ENCODE results near the gene GAREM2. TPM values are rescaled to one million over a fixed set of nuclear protein-coding genes. Genes with fewer than 3 reads are reported as not detected.

Gene GAREM2
- total RNA-seq, 1 experiment from 2014 or later = 2.8 TPM

GRCh38 chr2:26144953-26145680 lies 27.8 kb upstream of the GAREM2 start:
- POLR2A ChIA-PET (ENCODE audit: low non-redundant PET) = no interaction called here

GRCh38 chr2:26148501-26148900 lies 24.4 kb upstream of the GAREM2 start:
- intact Hi-C loops (cut with micrococcal nuclease; ENCODE audit: unreplicated experiment) = loop anchor here (10.0 kb wide), 1 partner anchor 544 kb away; no protein-coding TSS in a partner anchor
- peaks cover 7% of the 10 kb centered on the region for H3K4me1 ChIP-seq (ENCODE audit: insufficient read depth, low read length, poor library complexity, severe bottlenecking)
- no peaks in the 10 kb centered on the region for H3K9me3 ChIP-seq (ENCODE audit: low read depth, low read length, poor library complexity, severe bottlenecking)
- POLR2A ChIA-PET (ENCODE audit: low non-redundant PET) = no interaction called here
- H3K27ac ChIP-seq (ENCODE audit: low read depth, low read length, poor library complexity, severe bottlenecking) = no peak overlapping the region
- BruUV-seq (replicated peaks) = no TSS peak
- CTCF ChIA-PET = interaction anchor here (0.6 kb wide), 1 partner anchor 98 kb away, joined by 6 read pairs; no protein-coding TSS in a partner anchor
- H3K27me3 ChIP-seq (replicated peaks; ENCODE audit: insufficient read depth, low read depth, low read length, poor library complexity) = no peaks in the 10 kb centered on the region
- H3K4me3 ChIP-seq (ENCODE audit: low read depth, low read length, poor library complexity, severe bottlenecking) = no peak overlapping the region
- no peak for TF ChIP-seq CTCF (conservative IDR thresholded peaks at IDR 0.05; ENCODE audit: low read depth, low read length)
- TF ChIP-seq EZH2 (IDR thresholded peaks at IDR 0.05; ENCODE audit: borderline replicate concordance, low read depth, low read length, poor library complexity, severe bottlenecking) = no peak
- H3K36me3 ChIP-seq (ENCODE audit: insufficient read depth, low read length, poor library complexity, severe bottlenecking) = no peaks in the 10 kb centered on the region
- peak; percentile 25 for DNase-seq (ENCODE audit: low spot score)

More at GRCh38 chr2:26144953-26145680, 27.8 kb upstream of the GAREM2 start:
- H3K4me1 ChIP-seq (ENCODE audit: insufficient read depth, low read length, poor library complexity, severe bottlenecking) = peaks cover 7% of the 10 kb centered on the region
- no peaks in the 10 kb centered on the region for H3K36me3 ChIP-seq (ENCODE audit: insufficient read depth, low read length, poor library complexity, severe bottlenecking)
- no peaks in the 10 kb centered on the region for H3K27me3 ChIP-seq (replicated peaks; ENCODE audit: insufficient read depth, low read depth, low read length, poor library complexity)
- CTCF ChIA-PET = interaction anchor here (0.6 to 1.6 kb wide), 4 partner anchors 13 to 200 kb away, joined by 3 to 12 read pairs (median 4); no protein-coding TSS in a partner anchor
- H3K27ac ChIP-seq (ENCODE audit: low read depth, low read length, poor library complexity, severe bottlenecking) = no peak overlapping the region
- TF ChIP-seq CTCF (conservative IDR thresholded peaks at IDR 0.05; ENCODE audit: low read depth, low read length) (peak; percentile 90), EZH2 (IDR thresholded peaks at IDR 0.05; ENCODE audit: borderline replicate concordance, low read depth, low read length, poor library complexity, severe bottlenecking) (no peak)
- no peaks in the 10 kb centered on the region for H3K9me3 ChIP-seq (ENCODE audit: low read depth, low read length, poor library complexity, severe bottlenecking)
- no peak overlapping the region for H3K4me3 ChIP-seq (ENCODE audit: low read depth, low read length, poor library complexity, severe bottlenecking)
- no TSS peak for BruUV-seq (replicated peaks)
- intact Hi-C loops (cut with micrococcal nuclease; ENCODE audit: unreplicated experiment) = loop anchor here (1.0 to 10.0 kb wide), 4 partner anchors 58 to 540 kb away; no protein-coding TSS in a partner anchor
- DNase-seq (ENCODE audit: low spot score) = peak; percentile 82

GRCh38 chr2:26150243-26150642 lies 22.6 kb upstream of the GAREM2 start:
- POLR2A ChIA-PET (ENCODE audit: low non-redundant PET) = no interaction called here
- no peaks in the 10 kb centered on the region for H3K4me1 ChIP-seq (ENCODE audit: insufficient read depth, low read length, poor library complexity, severe bottlenecking)
- intact Hi-C loops (cut with micrococcal nuclease; ENCODE audit: unreplicated experiment) = no loop called here
- CTCF ChIA-PET = no interaction called here
- TF ChIP-seq EZH2 (IDR thresholded peaks at IDR 0.05; ENCODE audit: borderline replicate concordance, low read depth, low read length, poor library complexity, severe bottlenecking) (no peak), CTCF (conservative IDR thresholded peaks at IDR 0.05; ENCODE audit: low read depth, low read length) (no peak)
- H3K27me3 ChIP-seq (replicated peaks; ENCODE audit: insufficient read depth, low read depth, low read length, poor library complexity) = no peaks in the 10 kb centered on the region
- no TSS peak for BruUV-seq (replicated peaks)
- H3K36me3 ChIP-seq (ENCODE audit: insufficient read depth, low read length, poor library complexity, severe bottlenecking) = no peaks in the 10 kb centered on the region
- H3K9me3 ChIP-seq (ENCODE audit: low read depth, low read length, poor library complexity, severe bottlenecking) = peaks cover 12% of the 10 kb centered on the region
- H3K27ac ChIP-seq (ENCODE audit: low read depth, low read length, poor library complexity, severe bottlenecking) = no peak overlapping the region
- H3K4me3 ChIP-seq (ENCODE audit: low read depth, low read length, poor library complexity, severe bottlenecking) = no peak overlapping the region
- no peak for DNase-seq (ENCODE audit: low spot score)

Measured in A673 (cell line).